HEK293 (cell line): Measurements from ENCODE around the gene SHROOM4.

Source experiments
- IKZF3 ChIP-seq: fragments of 450-650 bp; IDR thresholded peaks from 2 replicates; pipeline ENCODE4 v1.5.0; 2018; ENCODE audit warnings: missing biosample characterization, mild to moderate bottlenecking, missing genetic modification characterization, moderate library complexity
- MYNN ChIP-seq: fragments of 450-650 bp; formaldehyde crosslinking; IDR thresholded peaks from 2 replicates; pipeline ENCODE4 v1.5.1; 2016; ENCODE audit warnings: missing biosample characterization, missing genetic modification characterization, borderline replicate concordance
- TCF7L2 ChIP-seq: IDR thresholded peaks from 2 replicates; pipeline ENCODE4 v1.6.1; 2011; ENCODE audit warnings: low read depth, mild to moderate bottlenecking, inconsistent platforms, low read length, moderate library complexity, borderline replicate concordance
- YY1 ChIP-seq: fragments of 450-650 bp; formaldehyde crosslinking; IDR thresholded peaks from 2 replicates; pipeline ENCODE4 v1.5.1; 2018; ENCODE audit warnings: missing biosample characterization, missing genetic modification characterization
- ZNF274 ChIP-seq, 2 experiments: fragments of 200-500 bp in 1 of 2; fragments of 450-650 bp in 1 of 2; sonication (Bioruptor generic) in 1 of 2; formaldehyde crosslinking in 1 of 2; IDR thresholded peaks; 2 replicates each; pipeline versions ENCODE4 v1.5.1 to v1.6.1; 2014 to 2016; ENCODE audit warnings: borderline replicate concordance in 1 of 2, inconsistent platforms in 1 of 2, low read length in 1 of 2, missing biosample characterization in 1 of 2, missing genetic modification characterization in 1 of 2
- ZNF311 ChIP-seq: fragments of 450-650 bp; formaldehyde crosslinking; IDR thresholded peaks from 2 replicates; pipeline ENCODE4 v1.5.1; 2017; ENCODE audit warnings: missing biosample characterization, missing genetic modification characterization, borderline replicate concordance
- ZNF350 ChIP-seq: fragments of 450-650 bp; formaldehyde crosslinking; IDR thresholded peaks from 2 replicates; pipeline ENCODE4 v1.5.0; 2017; ENCODE audit warnings: missing biosample characterization, mild to moderate bottlenecking, missing genetic modification characterization
- TF ChIP-seq, protein P1 (sequence below): fragments of 450-650 bp; formaldehyde crosslinking; IDR thresholded peaks from 2 replicates; pipeline ENCODE4 v1.5.1; 2016; ENCODE audit warnings: missing biosample characterization, missing genetic modification characterization
- TF ChIP-seq, protein P2 (sequence below): fragments of 450-650 bp; formaldehyde crosslinking; IDR thresholded peaks from 2 replicates; pipeline ENCODE4 v1.5.0; 2017; ENCODE audit warnings: missing biosample characterization, missing genetic modification characterization, borderline replicate concordance

DNA sequence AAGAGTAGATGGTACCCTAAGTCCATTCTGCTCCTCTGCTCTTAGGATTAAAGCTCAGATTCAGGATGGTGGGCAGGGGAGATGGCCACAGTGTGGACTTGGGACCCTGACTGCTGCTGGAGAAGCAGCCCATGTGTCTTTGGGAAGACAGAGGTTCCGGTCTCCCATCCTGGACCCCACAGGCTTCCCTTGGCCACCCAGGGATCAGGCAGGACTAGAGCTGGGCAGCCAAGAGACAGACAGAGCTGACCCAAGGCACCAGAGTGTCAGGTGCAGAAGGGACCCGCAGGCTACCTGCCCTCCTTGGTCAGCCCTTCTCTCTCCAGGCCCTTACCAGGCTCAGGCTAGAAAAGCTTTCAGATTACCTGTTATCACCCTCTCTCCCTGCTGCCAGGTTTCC, 25.7 kb upstream of the SHROOM4 start:
- no peak for TF ChIP-seq MYNN (tag by site-specific recombination)
- no peak for TF ChIP-seq ZNF311
- no peak for TF ChIP-seq YY1
- no peak for TF ChIP-seq ZNF274 (IDR thresholded peaks at IDR 0.05; ENCODE audit: low read length)
- TF ChIP-seq ZNF274 (tag by site-specific recombination; IDR thresholded peaks at IDR 0.05; ENCODE audit: borderline replicate concordance), result no peak
- no peak for TF ChIP-seq IKZF3 (tag by site-specific recombination)
- TF ChIP-seq, protein P1, sequence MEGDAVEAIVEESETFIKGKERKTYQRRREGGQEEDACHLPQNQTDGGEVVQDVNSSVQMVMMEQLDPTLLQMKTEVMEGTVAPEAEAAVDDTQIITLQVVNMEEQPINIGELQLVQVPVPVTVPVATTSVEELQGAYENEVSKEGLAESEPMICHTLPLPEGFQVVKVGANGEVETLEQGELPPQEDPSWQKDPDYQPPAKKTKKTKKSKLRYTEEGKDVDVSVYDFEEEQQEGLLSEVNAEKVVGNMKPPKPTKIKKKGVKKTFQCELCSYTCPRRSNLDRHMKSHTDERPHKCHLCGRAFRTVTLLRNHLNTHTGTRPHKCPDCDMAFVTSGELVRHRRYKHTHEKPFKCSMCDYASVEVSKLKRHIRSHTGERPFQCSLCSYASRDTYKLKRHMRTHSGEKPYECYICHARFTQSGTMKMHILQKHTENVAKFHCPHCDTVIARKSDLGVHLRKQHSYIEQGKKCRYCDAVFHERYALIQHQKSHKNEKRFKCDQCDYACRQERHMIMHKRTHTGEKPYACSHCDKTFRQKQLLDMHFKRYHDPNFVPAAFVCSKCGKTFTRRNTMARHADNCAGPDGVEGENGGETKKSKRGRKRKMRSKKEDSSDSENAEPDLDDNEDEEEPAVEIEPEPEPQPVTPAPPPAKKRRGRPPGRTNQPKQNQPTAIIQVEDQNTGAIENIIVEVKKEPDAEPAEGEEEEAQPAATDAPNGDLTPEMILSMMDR (tag by site-specific recombination), result no peak
- TF ChIP-seq, protein P2, sequence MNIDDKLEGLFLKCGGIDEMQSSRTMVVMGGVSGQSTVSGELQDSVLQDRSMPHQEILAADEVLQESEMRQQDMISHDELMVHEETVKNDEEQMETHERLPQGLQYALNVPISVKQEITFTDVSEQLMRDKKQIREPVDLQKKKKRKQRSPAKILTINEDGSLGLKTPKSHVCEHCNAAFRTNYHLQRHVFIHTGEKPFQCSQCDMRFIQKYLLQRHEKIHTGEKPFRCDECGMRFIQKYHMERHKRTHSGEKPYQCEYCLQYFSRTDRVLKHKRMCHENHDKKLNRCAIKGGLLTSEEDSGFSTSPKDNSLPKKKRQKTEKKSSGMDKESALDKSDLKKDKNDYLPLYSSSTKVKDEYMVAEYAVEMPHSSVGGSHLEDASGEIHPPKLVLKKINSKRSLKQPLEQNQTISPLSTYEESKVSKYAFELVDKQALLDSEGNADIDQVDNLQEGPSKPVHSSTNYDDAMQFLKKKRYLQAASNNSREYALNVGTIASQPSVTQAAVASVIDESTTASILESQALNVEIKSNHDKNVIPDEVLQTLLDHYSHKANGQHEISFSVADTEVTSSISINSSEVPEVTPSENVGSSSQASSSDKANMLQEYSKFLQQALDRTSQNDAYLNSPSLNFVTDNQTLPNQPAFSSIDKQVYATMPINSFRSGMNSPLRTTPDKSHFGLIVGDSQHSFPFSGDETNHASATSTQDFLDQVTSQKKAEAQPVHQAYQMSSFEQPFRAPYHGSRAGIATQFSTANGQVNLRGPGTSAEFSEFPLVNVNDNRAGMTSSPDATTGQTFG (tag by site-specific recombination), result no peak
- TF ChIP-seq TCF7L2, result no peak
- TF ChIP-seq ZNF350 (tag by site-specific recombination), result no peak
